Activated CD4-positive, alpha-beta T cell treated with anti-CD3 and anti-CD28 coated beads, Interleukin-2, Interleukin-6, amounts not matched to agents 100 ng/mL and 50 ng/mL, durations not matched to agents 16 hours and 8 hours (primary cell): ENCODE data around the gene ME3.

Experiments used
- DNase-seq: peaks from one replicate; pipeline ENCODE4 v3.0.0-alpha.2; 2020

ME3 gene

GRCh38 chr11:86416494-86416893, 255.9 kb downstream of the ME3 start:
- DNase-seq: no peak

- DNase-seq: no peak
Observed at GRCh38 chr11:86415026-86415425, 257.4 kb downstream of the ME3 start.

GRCh38 chr11:86414032-86414431, 258.4 kb downstream of the ME3 start:
- no peak for DNase-seq

- no peak for DNase-seq
Observed at GRCh38 chr11:86408845-86409244, 263.6 kb downstream of the ME3 start.

GRCh38 chr11:86403458-86403857, 269.0 kb downstream of the ME3 start:
- no peak for DNase-seq

GRCh38 chr11:86398106-86398505, 274.3 kb downstream of the ME3 start:
- DNase-seq: no peak

DNA sequence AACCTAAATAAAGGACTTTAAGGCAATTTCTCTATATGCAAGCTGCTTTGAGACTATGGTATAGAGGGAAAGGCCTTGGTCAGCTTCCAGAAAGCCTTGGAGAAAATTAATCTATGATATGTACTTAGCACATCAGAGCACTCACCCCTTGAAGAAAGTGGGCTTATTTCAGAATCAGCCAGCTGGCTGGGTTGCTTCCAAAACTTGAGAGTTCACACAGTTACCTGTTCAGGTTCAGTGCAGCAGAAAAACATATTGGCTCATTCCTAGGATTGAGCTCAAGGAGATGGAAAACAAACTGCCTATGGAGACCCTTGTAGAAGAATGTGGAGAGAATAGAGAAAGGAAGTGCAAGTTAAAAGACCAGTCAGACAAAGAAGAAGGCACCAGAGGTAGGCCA, 275.1 kb downstream of the ME3 start:
- no peak for DNase-seq

- no peak for DNase-seq
Observed at GRCh38 chr11:86396396-86396795, 276.0 kb downstream of the ME3 start.

DNA sequence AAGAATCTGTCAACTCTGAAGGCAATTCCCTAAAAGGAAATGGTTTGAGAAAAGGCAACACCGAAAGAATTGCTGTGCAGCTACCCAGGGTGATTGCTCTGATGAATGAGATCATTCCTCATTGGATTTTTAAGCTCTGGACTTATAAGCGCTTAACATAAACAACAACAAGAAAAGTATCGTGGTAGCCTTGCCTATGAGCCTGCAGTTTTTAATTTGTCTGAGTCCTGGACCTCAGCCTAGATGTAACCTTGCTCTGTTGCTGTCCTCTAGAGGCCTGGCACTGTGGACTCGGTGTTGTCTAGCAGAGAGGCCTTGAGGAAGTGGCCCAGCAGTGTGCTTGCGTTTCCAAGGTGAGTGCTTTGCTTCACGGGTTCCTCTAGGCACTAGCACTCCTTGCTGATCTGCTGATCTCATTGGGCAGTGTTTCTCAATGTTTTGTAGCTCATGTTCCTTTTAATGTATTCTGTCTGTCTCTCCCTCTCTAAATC, 277.3 kb downstream of the ME3 start:
- no peak for DNase-seq
